A549 (cell line): ENCODE measurements around the gene GALNTL6. TPM values are rescaled to one million over a fixed set of nuclear protein-coding genes. Genes with fewer than 3 reads are reported as not detected.

Source experiments
- ATAC-seq, 2 experiments: fragments of 200-7000 bp in 1 of 2; fragments of >200 bp in 1 of 2; cut with Nextera tagmentation in 1 of 2; cut with Tn5 transposase in 1 of 2; 3 replicates each; pipeline versions ENCODE4 v1.8.0 to v1.9.1; 2018 to 2020; ENCODE audit warnings: mild to moderate bottlenecking in 1 of 2, moderate library complexity in 1 of 2
- CTCF ChIA-PET: fragments of 300-600 bp; sonication (Branson Sonifier 250); formaldehyde crosslinking; extraction: SDS; loops from one replicate; lab custom pipeline; 2021; ENCODE audit warnings: antibody characterized with exemption, inconsistent platforms; lab: Yijun Ruan, JAX
- POLR2A ChIA-PET: fragments of 350-600 bp; formaldehyde crosslinking; extraction: SDS; loops from one replicate; lab custom pipeline; 2021; ENCODE audit warnings: antibody characterized with exemption, inconsistent platforms; lab: Yijun Ruan, JAX
- DNase-seq, 2 experiments: peaks; one replicate each; pipeline versions ENCODE4 v3.0.0 to v3.0.0-alpha.2; 2011 to 2016; ENCODE audit warnings: low read depth in 1 of 2, low spot score in 1 of 2
- FAIRE-seq: peaks from 2 replicates; lab custom pipeline; 2011; peaks lifted over from hg19 to GRCh38; lab: Jason Lieb, UNC
- H3K27ac ChIP-seq, 2 experiments: fragments of >200 bp; sonication (Bioruptor Twin); formaldehyde crosslinking; 3 replicates each; pipeline ENCODE4 v1.5.1; 2016 to 2017
- H3K4me1 ChIP-seq: fragments of >200 bp; sonication (Bioruptor Twin); formaldehyde crosslinking; 3 replicates; pipeline ENCODE4 v1.6.1; 2016
- H3K4me2 ChIP-seq: fragments of >200 bp; sonication (Bioruptor Twin); formaldehyde crosslinking; 3 replicates; pipeline ENCODE4 v1.6.1; 2016
- H3K4me3 ChIP-seq: fragments of >200 bp; sonication (Bioruptor Twin); formaldehyde crosslinking; 3 replicates; pipeline ENCODE4 v1.5.1; 2016
- H3K9me3 ChIP-seq: fragments of >200 bp; sonication (Bioruptor Twin); formaldehyde crosslinking; 3 replicates; pipeline ENCODE4 v1.6.1; 2016
- CBX2 ChIP-seq: fragments of 200-600 bp; sonication (generic); IDR thresholded peaks from 2 replicates; pipeline ENCODE4 v1.6.1; 2016; ENCODE audit warnings: low read depth, mild to moderate bottlenecking, borderline replicate concordance
- CHD2 ChIP-seq: fragments of 150-350 bp; IDR thresholded peaks from 2 replicates; pipeline ENCODE4 v1.6.1; 2014; ENCODE audit warnings: low read length; ENCODE audit not compliant: partially characterized antibody
- EP300 ChIP-seq, 2 experiments: fragments of >200 bp; sonication (Bioruptor Twin); formaldehyde crosslinking; IDR thresholded peaks; 2 replicates in 1 of 2; 3 replicates in 1 of 2; pipeline ENCODE4 v1.6.1; 2016 to 2017
- KDM1A ChIP-seq: fragments of 200-600 bp; sonication (generic); IDR thresholded peaks from 2 replicates; pipeline ENCODE4 v1.6.1; 2016; ENCODE audit warnings: low read depth, mild to moderate bottlenecking
- KDM5A ChIP-seq: fragments of 200-600 bp; sonication (generic); IDR thresholded peaks from 2 replicates; pipeline ENCODE4 v1.6.1; 2016; ENCODE audit warnings: antibody characterized with exemption, mild to moderate bottlenecking
- MAFK ChIP-seq: fragments of 450-650 bp; IDR thresholded peaks from 2 replicates; pipeline ENCODE4 v1.6.1; 2014; ENCODE audit not compliant: partially characterized antibody
- MAZ ChIP-seq: fragments of 150-350 bp; IDR thresholded peaks from 2 replicates; pipeline ENCODE4 v1.6.1; 2014; ENCODE audit warnings: antibody characterized with exemption, low read depth, low read length, borderline replicate concordance
- NFE2L2 ChIP-seq: fragments of 150-350 bp; conservative IDR thresholded peaks from 2 replicates; pipeline ENCODE4 v1.6.1; 2014; ENCODE audit warnings: low read length
- PHF8 ChIP-seq: fragments of 200-600 bp; sonication (generic); IDR thresholded peaks from 2 replicates; pipeline ENCODE4 v1.6.1; 2016; ENCODE audit warnings: low read depth, mild to moderate bottlenecking, antibody characterized with exemption, moderate library complexity, borderline replicate concordance
- POLR2A ChIP-seq: IDR thresholded peaks from 2 replicates; pipeline ENCODE4 v1.6.1; 2012; ENCODE audit warnings: mild to moderate bottlenecking, low read length
- RAD21 ChIP-seq, 2 experiments: fragments of >200 bp in 1 of 2; sonication (Bioruptor Twin) in 1 of 2; formaldehyde crosslinking in 1 of 2; IDR thresholded peaks in 1 of 2; conservative IDR thresholded peaks in 1 of 2; 2 replicates in 1 of 2; 3 replicates in 1 of 2; pipeline ENCODE4 v1.6.1; 2012 to 2018; ENCODE audit warnings: inconsistent platforms in 1 of 2
- RARB ChIP-seq: fragments of 250-450 bp; sonication (Bioruptor Pico); IDR thresholded peaks from 2 replicates; pipeline ENCODE4 v1.8.0; 2021; ENCODE audit warnings: mild to moderate bottlenecking, moderate library complexity
- RCOR1 ChIP-seq: fragments of 150-350 bp; IDR thresholded peaks from 2 replicates; pipeline ENCODE4 v1.6.1; 2014; ENCODE audit warnings: antibody characterized with exemption, low read length, low read depth
- SMC3 ChIP-seq: fragments of >200 bp; sonication (Bioruptor Twin); formaldehyde crosslinking; IDR thresholded peaks from 3 replicates; pipeline ENCODE4 v1.6.1; 2018; ENCODE audit warnings: inconsistent platforms
- SREBF2 ChIP-seq: fragments of 450-650 bp; IDR thresholded peaks from 2 replicates; pipeline ENCODE4 v1.6.1; 2014; ENCODE audit warnings: mild to moderate bottlenecking, moderate library complexity
- ZC3H11A ChIP-seq: fragments of 450-650 bp; IDR thresholded peaks from 2 replicates; pipeline ENCODE4 v1.6.1; 2014; ENCODE audit warnings: antibody characterized with exemption, mild to moderate bottlenecking
- ZFP36 ChIP-seq: fragments of 450-650 bp; IDR thresholded peaks from 2 replicates; pipeline ENCODE4 v1.6.1; 2014; ENCODE audit warnings: borderline replicate concordance; ENCODE audit not compliant: partially characterized antibody
- WGBS: methylation state at CpG from one replicate; pipeline ENCODE4 v1.1.6; 2017; ENCODE audit errors: missing lambda C conversion rate; 5-methylcytosine and 5-hydroxymethylcytosine counted together
- polyA plus RNA-seq, 4 experiments: library from polyadenylated mRNA; depleted of rRNA in 3 of 4; stranded (reverse); fragments of >200 nt; fragmentation: RNase III in 1 of 4; extraction: RNeasy Plus Mini Kit Qiagen cat#74134 plus additional on column Dnase treatment in 1 of 4; gene quantifications; 2 replicates in 3 of 4; 3 replicates in 1 of 4; pipeline ENCODE4 v1.2.3, GENCODE V29; 2011 to 2017
- TF ChIP-seq, protein P1 (sequence below): fragments of 250-450 bp; sonication (Bioruptor Pico); IDR thresholded peaks from 2 replicates; pipeline ENCODE4 v1.5.0; 2021; ENCODE audit warnings: mild to moderate bottlenecking, moderate library complexity, borderline replicate concordance
- TF ChIP-seq, protein P2 (sequence below): IDR thresholded peaks from 2 replicates; pipeline ENCODE4 v1.6.1; 2012; ENCODE audit warnings: low read depth, borderline replicate concordance
- TF ChIP-seq, protein P3 (sequence below): fragments of >200 bp; sonication (Bioruptor Twin); formaldehyde crosslinking; IDR thresholded peaks from 2 replicates; pipeline ENCODE4 v1.6.1; 2016
- TF ChIP-seq, protein P4 (sequence below): fragments of >200 bp; sonication (Bioruptor Twin); formaldehyde crosslinking; IDR thresholded peaks from 3 replicates; pipeline ENCODE4 v1.5.1; 2016

Gene GALNTL6
- polyA plus RNA-seq, 2 of the 4 experiments (the other 2 are of a cell fraction), result 0.06 to 0.49 TPM

DNA sequence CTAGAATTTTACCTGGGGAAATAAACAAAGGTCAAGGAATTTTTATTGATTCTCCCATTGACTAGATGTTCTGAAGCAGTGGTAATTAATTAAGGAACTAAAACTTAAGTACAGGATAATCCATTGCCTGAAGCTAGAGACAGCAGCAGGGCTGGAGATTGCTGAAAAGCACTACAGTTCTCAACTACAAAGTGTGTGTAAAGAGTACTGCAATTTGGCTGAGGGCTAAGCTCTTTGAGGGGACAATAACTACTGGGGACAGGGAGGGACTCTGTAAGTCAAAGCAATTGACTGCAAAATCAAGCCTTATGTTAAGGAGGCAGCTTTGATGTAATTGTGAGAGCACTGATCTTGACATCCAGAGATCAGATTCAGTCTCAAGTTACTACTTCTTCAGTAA lies 260.4 kb downstream of the GALNTL6 start (continued):
- TF ChIP-seq, protein P1, sequence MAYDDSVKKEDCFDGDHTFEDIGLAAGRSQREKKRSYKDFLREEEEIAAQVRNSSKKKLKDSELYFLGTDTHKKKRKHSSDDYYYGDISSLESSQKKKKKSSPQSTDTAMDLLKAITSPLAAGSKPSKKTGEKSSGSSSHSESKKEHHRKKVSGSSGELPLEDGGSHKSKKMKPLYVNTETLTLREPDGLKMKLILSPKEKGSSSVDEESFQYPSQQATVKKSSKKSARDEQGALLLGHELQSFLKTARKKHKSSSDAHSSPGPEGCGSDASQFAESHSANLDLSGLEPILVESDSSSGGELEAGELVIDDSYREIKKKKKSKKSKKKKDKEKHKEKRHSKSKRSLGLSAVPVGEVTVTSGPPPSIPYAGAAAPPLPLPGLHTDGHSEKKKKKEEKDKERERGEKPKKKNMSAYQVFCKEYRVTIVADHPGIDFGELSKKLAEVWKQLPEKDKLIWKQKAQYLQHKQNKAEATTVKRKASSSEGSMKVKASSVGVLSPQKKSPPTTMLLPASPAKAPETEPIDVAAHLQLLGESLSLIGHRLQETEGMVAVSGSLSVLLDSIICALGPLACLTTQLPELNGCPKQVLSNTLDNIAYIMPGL (CRISPR knock-in tag), result no peak
- TF ChIP-seq EP300 (IDR thresholded peaks at IDR 0.05), result no peak
- TF ChIP-seq, protein P2, sequence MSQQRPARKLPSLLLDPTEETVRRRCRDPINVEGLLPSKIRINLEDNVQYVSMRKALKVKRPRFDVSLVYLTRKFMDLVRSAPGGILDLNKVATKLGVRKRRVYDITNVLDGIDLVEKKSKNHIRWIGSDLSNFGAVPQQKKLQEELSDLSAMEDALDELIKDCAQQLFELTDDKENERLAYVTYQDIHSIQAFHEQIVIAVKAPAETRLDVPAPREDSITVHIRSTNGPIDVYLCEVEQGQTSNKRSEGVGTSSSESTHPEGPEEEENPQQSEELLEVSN, result no peak

DNA sequence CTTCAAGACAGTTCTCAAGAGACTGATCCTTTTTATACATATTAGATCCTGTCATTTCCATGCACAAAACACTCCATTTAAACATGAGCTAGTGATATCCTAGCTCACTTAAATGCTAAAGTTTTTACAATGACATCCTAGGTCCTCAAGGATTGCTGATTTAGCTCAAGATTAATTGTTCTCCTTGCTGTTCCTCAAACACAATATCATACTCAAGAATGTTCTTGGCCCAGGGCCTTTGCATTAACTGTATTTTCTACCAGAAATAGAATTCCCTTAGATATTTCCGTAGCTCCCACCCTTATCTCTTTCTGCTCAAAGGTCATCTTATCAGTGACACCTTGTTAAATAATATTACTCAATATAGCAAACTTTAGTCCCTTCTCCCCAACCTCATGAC lies 270.1 kb downstream of the GALNTL6 start:
- ChIA-PET CTCF (no interaction called here), POLR2A (no interaction called here)
- TF ChIP-seq RARB, result no peak
- TF ChIP-seq NFE2L2, result no peak
- peak; percentile 44 for TF ChIP-seq MAFK
- H3K9me3 ChIP-seq, result no peaks in the 10 kb centered on the region
- no peak overlapping the region for H3K27ac ChIP-seq
- FAIRE-seq (no peak), ATAC-seq (no peak), DNase-seq (no peak)
- no peak overlapping the region for H3K4me3 ChIP-seq
- 48% methylated on average over 1 of the region's 1 CpG for WGBS
- no peak overlapping the region for H3K4me2 ChIP-seq
- no peaks in the 10 kb centered on the region for H3K4me1 ChIP-seq

DNA sequence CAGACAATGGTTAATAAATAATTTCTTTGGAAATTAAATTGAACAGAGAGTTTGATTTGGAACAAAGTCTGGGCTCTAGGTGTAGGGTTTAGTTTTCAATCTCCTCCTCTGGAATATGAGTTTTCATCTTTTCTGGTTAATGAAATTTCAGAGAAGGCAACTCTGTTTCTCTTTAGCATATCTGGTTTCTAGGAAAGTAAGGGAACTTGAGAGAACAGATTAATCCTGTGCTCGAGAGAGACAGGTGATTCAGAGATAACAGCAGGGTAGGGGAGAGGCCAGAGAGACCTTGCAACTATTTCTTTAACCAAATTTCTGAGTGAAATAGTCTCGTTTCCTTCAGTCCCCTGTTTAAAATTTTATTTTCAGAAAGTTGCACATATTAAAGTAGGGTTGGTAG lies 275.4 kb downstream of the GALNTL6 start:
- FAIRE-seq, result no peak

DNA sequence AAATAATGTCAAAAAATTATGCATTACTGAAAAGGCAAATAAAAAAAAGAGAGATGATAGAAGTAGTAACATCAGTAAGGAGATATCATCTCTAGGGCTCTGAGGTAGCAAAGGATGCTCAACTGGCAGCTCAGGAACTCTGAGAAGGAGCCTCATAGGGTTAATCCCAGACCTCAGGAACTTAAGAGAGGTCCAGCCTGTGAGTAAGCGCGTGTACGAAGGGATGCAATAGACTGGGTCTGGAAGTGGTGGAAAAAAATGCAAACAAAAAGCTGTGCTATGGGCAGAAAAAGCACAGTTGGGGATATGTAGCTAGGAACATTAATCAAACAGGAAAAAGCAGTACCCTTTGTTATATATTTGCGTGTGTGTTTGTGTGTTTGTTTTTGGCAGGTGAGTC lies 282.0 kb downstream of the GALNTL6 start:
- H3K9me3 ChIP-seq, result no peaks in the 10 kb centered on the region
- ATAC-seq, result no peak
- ChIA-PET CTCF (no interaction called here), POLR2A (no interaction called here)
- no peak overlapping the region for H3K4me3 ChIP-seq
- no peak overlapping the region for H3K4me2 ChIP-seq
- no peak for DNase-seq
- no peak for FAIRE-seq
- no peak overlapping the region for H3K27ac ChIP-seq
- H3K4me1 ChIP-seq, result no peaks in the 10 kb centered on the region
- 57% methylated on average over 4 of the region's 4 CpGs for WGBS
- TF ChIP-seq RCOR1, result no peak
- TF ChIP-seq KDM1A, result no peak
- no peak for TF ChIP-seq POLR2A
- TF ChIP-seq MAZ, result no peak
- no peak for TF ChIP-seq ZC3H11A
- no peak for TF ChIP-seq PHF8
- no peak for TF ChIP-seq SREBF2
- TF ChIP-seq, protein P3, sequence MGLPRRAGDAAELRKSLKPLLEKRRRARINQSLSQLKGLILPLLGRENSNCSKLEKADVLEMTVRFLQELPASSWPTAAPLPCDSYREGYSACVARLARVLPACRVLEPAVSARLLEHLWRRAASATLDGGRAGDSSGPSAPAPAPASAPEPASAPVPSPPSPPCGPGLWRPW, result no peak
- TF ChIP-seq RAD21 (conservative IDR thresholded peaks at IDR 0.05 in 1 of 2, IDR thresholded peaks at IDR 0.05 in 1 of 2), result no peak
- TF ChIP-seq SMC3, result no peak
- no peak for TF ChIP-seq CHD2
- TF ChIP-seq, all 56 proteins: peak for 0

More for the DNA sequence above, 275.4 kb downstream of the GALNTL6 start:
- no peak overlapping the region for H3K4me2 ChIP-seq
- WGBS, result 15% methylated on average over 2 of the region's 2 CpGs
- ATAC-seq, result no peak
- TF ChIP-seq KDM5A (no peak), RARB (no peak), RAD21 (conservative IDR thresholded peaks at IDR 0.05 in 1 of 2, IDR thresholded peaks at IDR 0.05 in 1 of 2) (no peak), ZFP36 (no peak), CBX2 (no peak), MAZ (no peak), CHD2 (no peak)
- TF ChIP-seq, protein P4, sequence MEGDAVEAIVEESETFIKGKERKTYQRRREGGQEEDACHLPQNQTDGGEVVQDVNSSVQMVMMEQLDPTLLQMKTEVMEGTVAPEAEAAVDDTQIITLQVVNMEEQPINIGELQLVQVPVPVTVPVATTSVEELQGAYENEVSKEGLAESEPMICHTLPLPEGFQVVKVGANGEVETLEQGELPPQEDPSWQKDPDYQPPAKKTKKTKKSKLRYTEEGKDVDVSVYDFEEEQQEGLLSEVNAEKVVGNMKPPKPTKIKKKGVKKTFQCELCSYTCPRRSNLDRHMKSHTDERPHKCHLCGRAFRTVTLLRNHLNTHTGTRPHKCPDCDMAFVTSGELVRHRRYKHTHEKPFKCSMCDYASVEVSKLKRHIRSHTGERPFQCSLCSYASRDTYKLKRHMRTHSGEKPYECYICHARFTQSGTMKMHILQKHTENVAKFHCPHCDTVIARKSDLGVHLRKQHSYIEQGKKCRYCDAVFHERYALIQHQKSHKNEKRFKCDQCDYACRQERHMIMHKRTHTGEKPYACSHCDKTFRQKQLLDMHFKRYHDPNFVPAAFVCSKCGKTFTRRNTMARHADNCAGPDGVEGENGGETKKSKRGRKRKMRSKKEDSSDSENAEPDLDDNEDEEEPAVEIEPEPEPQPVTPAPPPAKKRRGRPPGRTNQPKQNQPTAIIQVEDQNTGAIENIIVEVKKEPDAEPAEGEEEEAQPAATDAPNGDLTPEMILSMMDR, result no peak
- TF ChIP-seq, protein P2, result no peak
- TF ChIP-seq, all 56 proteins: peak for 0
- ChIA-PET POLR2A (no interaction called here), CTCF (no interaction called here)
- H3K4me3 ChIP-seq, result no peak overlapping the region
- no peaks in the 10 kb centered on the region for H3K9me3 ChIP-seq
- no peak overlapping the region for H3K27ac ChIP-seq
- no peaks in the 10 kb centered on the region for H3K4me1 ChIP-seq
- no peak for DNase-seq
